Measurements from ENCODE around the gene LRP11. TPM values are rescaled to one million over a fixed set of nuclear protein-coding genes. Genes with fewer than 3 reads are reported as not detected.
"Not testable (repeated sequence)": the region's sequence is repeated elsewhere in the genome, so short reads cannot be mapped to it uniquely, and the experiment has no call there.

LRP11 gene, protein sequence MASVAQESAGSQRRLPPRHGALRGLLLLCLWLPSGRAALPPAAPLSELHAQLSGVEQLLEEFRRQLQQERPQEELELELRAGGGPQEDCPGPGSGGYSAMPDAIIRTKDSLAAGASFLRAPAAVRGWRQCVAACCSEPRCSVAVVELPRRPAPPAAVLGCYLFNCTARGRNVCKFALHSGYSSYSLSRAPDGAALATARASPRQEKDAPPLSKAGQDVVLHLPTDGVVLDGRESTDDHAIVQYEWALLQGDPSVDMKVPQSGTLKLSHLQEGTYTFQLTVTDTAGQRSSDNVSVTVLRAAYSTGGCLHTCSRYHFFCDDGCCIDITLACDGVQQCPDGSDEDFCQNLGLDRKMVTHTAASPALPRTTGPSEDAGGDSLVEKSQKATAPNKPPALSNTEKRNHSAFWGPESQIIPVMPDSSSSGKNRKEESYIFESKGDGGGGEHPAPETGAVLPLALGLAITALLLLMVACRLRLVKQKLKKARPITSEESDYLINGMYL
- 59.6 and 75.2 TPM in 2 replicates for total RNA-seq
- long read RNA-seq, partial matches to known transcripts: 8 of 13 reads
- long read RNA-seq, other reads (novel, unspliced or antisense): 4 of 13 reads

- TF ChIP-seq, protein P1, sequence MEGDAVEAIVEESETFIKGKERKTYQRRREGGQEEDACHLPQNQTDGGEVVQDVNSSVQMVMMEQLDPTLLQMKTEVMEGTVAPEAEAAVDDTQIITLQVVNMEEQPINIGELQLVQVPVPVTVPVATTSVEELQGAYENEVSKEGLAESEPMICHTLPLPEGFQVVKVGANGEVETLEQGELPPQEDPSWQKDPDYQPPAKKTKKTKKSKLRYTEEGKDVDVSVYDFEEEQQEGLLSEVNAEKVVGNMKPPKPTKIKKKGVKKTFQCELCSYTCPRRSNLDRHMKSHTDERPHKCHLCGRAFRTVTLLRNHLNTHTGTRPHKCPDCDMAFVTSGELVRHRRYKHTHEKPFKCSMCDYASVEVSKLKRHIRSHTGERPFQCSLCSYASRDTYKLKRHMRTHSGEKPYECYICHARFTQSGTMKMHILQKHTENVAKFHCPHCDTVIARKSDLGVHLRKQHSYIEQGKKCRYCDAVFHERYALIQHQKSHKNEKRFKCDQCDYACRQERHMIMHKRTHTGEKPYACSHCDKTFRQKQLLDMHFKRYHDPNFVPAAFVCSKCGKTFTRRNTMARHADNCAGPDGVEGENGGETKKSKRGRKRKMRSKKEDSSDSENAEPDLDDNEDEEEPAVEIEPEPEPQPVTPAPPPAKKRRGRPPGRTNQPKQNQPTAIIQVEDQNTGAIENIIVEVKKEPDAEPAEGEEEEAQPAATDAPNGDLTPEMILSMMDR (IDR thresholded peaks at IDR 0.05): no peak
- peaks cover 2% of the 10 kb centered on the region for H3K36me3 Mint-ChIP-seq (ENCODE audit: unreplicated experiment)
- H3K4me1 Mint-ChIP-seq (ENCODE audit: unreplicated experiment): peaks cover 47% of the 10 kb centered on the region
- H3K9me3 Mint-ChIP-seq (ENCODE audit: unreplicated experiment): no peaks in the 10 kb centered on the region
- peak within 1 kb of the TSS; percentile 99 for H3K27ac Mint-ChIP-seq (ENCODE audit: unreplicated experiment)
- peak within 1 kb of the TSS; percentile 90 for H3K4me3 Mint-ChIP-seq (ENCODE audit: unreplicated experiment)
- no peaks in the 10 kb centered on the region for H3K27me3 Mint-ChIP-seq (ENCODE audit: unreplicated experiment)
- peak; percentile 96 for DNase-seq (ENCODE audit: extremely low spot score, unreplicated experiment)
Observed at GRCh38 chr6:149863698-149864577, at the start of gene LRP11. LRP11 (minus strand) TSS chr6:149864359; CDS start chr6:149864020, 339 bp downstream.

- TF ChIP-seq, protein P1 (IDR thresholded peaks at IDR 0.05): no peak
- Mint-ChIP-seq H3K36me3 (ENCODE audit: unreplicated experiment) (no peaks in the 10 kb centered on the region), H3K4me1 (ENCODE audit: unreplicated experiment) (no peaks in the 10 kb centered on the region), H3K9me3 (ENCODE audit: unreplicated experiment) (no peaks in the 10 kb centered on the region), H3K27me3 (ENCODE audit: unreplicated experiment) (peaks cover 26% of the 10 kb centered on the region), H3K4me3 (ENCODE audit: unreplicated experiment) (no peak overlapping the region), H3K27ac (ENCODE audit: unreplicated experiment) (no peak overlapping the region)
- DNase-seq (ENCODE audit: extremely low spot score, unreplicated experiment): peak; percentile 59
Observed at GRCh38 chr6:149913540-149914240, 49.5 kb upstream of the LRP11 start.

DNA sequence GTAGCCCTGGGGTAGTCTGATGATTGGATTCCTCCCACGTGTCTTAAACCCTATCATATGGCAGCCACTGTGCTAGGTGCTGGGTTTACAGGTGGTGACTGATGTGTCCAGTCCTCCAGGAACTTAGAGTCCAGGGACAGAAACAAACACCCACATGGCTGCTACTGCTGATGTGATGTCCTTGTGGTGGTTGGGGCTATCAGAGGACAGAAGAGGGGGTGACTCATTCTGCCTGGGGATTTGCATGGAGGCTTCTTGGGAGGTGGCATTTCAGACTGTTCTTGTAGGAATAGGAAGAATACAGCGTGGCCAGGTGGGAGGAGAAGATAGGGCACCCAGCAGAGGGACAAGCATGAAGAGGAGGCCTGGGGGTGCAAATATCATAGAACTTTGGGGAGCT is 48.9 kb upstream of the LRP11 start:
- peaks cover 21% of the 10 kb centered on the region for H3K27me3 Mint-ChIP-seq (ENCODE audit: unreplicated experiment)
- TF ChIP-seq, protein P1 (IDR thresholded peaks at IDR 0.05): no peak
- H3K4me1 Mint-ChIP-seq (ENCODE audit: unreplicated experiment): no peaks in the 10 kb centered on the region
- no peak overlapping the region for H3K4me3 Mint-ChIP-seq (ENCODE audit: unreplicated experiment)
- H3K36me3 Mint-ChIP-seq (ENCODE audit: unreplicated experiment): peaks cover under 1% of the 10 kb centered on the region
- no peak for DNase-seq (ENCODE audit: extremely low spot score, unreplicated experiment)
- H3K27ac Mint-ChIP-seq (ENCODE audit: unreplicated experiment): no peak overlapping the region
- peaks cover 2% of the 10 kb centered on the region for H3K9me3 Mint-ChIP-seq (ENCODE audit: unreplicated experiment)

GRCh38 chr6:149912680-149913079 is 48.5 kb upstream of the LRP11 start:
- DNase-seq (ENCODE audit: extremely low spot score, unreplicated experiment): peak; percentile 63
- not testable (repeated sequence) for H3K36me3 Mint-ChIP-seq (ENCODE audit: unreplicated experiment); H3K9me3 Mint-ChIP-seq (ENCODE audit: unreplicated experiment); H3K4me3 Mint-ChIP-seq (ENCODE audit: unreplicated experiment); H3K27ac Mint-ChIP-seq (ENCODE audit: unreplicated experiment); H3K4me1 Mint-ChIP-seq (ENCODE audit: unreplicated experiment)
- H3K27me3 Mint-ChIP-seq (ENCODE audit: unreplicated experiment): peaks cover 21% of the 10 kb centered on the region

- Mint-ChIP-seq H3K4me1 (ENCODE audit: unreplicated experiment) (no peaks in the 10 kb centered on the region), H3K4me3 (ENCODE audit: unreplicated experiment) (no peak overlapping the region), H3K9me3 (ENCODE audit: unreplicated experiment) (peaks cover 6% of the 10 kb centered on the region), H3K27ac (ENCODE audit: unreplicated experiment) (no peak overlapping the region), H3K27me3 (ENCODE audit: unreplicated experiment) (peaks cover 21% of the 10 kb centered on the region), H3K36me3 (ENCODE audit: unreplicated experiment) (peaks cover 2% of the 10 kb centered on the region)
- DNase-seq (ENCODE audit: extremely low spot score, unreplicated experiment): peak; percentile 80
- TF ChIP-seq, protein P1 (IDR thresholded peaks at IDR 0.05): no peak
Observed at GRCh38 chr6:149910721-149911151, 46.6 kb upstream of the LRP11 start.

Measured in osteocyte (in vitro differentiated cells).